Measurements from ENCODE around the gene VSIG4.

- TF ChIP-seq POLR2AphosphoS5 (IDR thresholded peaks at IDR 0.05; ENCODE audit: low read depth, low read length): no peak
- TF ChIP-seq POLR2A (IDR thresholded peaks at IDR 0.05; ENCODE audit: low read depth, low read length): no peak
- TF ChIP-seq TAF1 (IDR thresholded peaks at IDR 0.05; ENCODE audit: low read depth, low read length): no peak
- TF ChIP-seq PAX5 (IDR thresholded peaks at IDR 0.05; ENCODE audit: insufficient read depth, low read length, severe bottlenecking): no peak
- no peak for TF ChIP-seq POU2F2 (IDR thresholded peaks at IDR 0.05; ENCODE audit: low read depth, low read length)
Observed at GRCh38 chrX:66054978-66055377, 15.1 kb upstream of the VSIG4 start.

Measured in GM12891 (cell line).